Fibroblast of lung (primary cell): ENCODE measurements around the gene PPIL6.

Experiments used
- EZH2 ChIP-seq: IDR thresholded peaks from 2 replicates; pipeline ENCODE4 v1.5.1; 2012; ENCODE audit warnings: low read length, control low read depth, mild to moderate bottlenecking; ENCODE audit errors: missing control alignments
- TF ChIP-seq, protein P1 (sequence below), 2 donors: IDR thresholded peaks in 1 of 2; conservative IDR thresholded peaks in 1 of 2; 1 replicate in 1 of 2; 2 replicates in 1 of 2; pipeline ENCODE4 v1.5.1; 2011 to 2012; ENCODE audit warnings: low read length in 2 of 2, control low read depth in 1 of 2, inconsistent platforms in 1 of 2, low read depth in 1 of 2, mild to moderate bottlenecking in 1 of 2

DNA sequence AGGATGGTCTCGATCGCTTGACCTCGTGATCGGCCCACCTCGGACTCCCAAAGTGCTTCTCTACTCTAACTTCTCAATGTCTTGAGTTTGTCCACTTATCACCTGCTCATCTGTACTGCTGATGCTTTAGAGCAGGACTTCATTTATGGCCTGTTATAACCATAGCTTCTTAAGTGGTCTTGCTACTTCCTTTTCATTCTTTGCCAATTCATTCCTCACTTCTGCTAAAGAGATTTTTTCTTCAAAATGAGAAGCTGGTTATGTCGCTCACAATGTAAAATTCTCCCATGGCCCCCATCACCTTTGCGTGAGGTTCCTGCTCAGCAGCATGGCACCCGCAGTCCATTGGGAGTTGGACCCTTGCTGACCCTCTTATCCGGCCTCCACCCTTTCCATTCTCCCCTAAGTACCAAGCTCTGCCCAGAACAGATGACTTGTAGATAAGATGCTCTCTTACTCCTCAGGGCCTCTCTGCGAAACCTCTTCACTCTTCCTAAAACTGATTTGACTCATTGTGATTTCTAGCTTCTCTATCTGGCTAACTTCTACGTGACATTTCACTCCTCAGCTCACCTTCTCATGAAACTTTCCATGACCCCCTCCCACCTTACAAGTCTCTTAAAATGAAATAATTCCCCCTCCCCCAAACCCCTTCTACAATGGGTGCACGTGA is 44.2 kb downstream of the PPIL6 start:
- TF ChIP-seq, protein P1, sequence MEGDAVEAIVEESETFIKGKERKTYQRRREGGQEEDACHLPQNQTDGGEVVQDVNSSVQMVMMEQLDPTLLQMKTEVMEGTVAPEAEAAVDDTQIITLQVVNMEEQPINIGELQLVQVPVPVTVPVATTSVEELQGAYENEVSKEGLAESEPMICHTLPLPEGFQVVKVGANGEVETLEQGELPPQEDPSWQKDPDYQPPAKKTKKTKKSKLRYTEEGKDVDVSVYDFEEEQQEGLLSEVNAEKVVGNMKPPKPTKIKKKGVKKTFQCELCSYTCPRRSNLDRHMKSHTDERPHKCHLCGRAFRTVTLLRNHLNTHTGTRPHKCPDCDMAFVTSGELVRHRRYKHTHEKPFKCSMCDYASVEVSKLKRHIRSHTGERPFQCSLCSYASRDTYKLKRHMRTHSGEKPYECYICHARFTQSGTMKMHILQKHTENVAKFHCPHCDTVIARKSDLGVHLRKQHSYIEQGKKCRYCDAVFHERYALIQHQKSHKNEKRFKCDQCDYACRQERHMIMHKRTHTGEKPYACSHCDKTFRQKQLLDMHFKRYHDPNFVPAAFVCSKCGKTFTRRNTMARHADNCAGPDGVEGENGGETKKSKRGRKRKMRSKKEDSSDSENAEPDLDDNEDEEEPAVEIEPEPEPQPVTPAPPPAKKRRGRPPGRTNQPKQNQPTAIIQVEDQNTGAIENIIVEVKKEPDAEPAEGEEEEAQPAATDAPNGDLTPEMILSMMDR (conservative IDR thresholded peaks at IDR 0.05 in 1 of 2, IDR thresholded peaks at IDR 0.05 in 1 of 2; ENCODE audit: low read depth in 1 of 2, low read length in 2 of 2), result no peak
- no peak for TF ChIP-seq EZH2
